ENCODE results near the gene STK4.

STK4 gene

GRCh38 chr20:44966030-44966961 is at the start of gene STK4:
STK4 (plus strand) TSS chr20:44966512; CDS start chr20:44966569, 57 bp downstream.
- DNase-seq (ENCODE audit: low read depth in 1 of 2, low spot score in 1 of 2) = peak; percentile 89 to 95

- no peak for DNase-seq (ENCODE audit: low read depth in 1 of 2, low spot score in 1 of 2)
These were observed 49.7 kb upstream of the STK4 start for GRCh38 chr20:44916586-44916985.

- no peak for DNase-seq (ENCODE audit: low read depth in 1 of 2, low spot score in 1 of 2)
These were observed 48.9 kb upstream of the STK4 start for GRCh38 chr20:44917399-44917798.

- DNase-seq (ENCODE audit: low read depth in 1 of 2, low spot score in 1 of 2) = no peak
These were observed 48.0 kb upstream of the STK4 start for GRCh38 chr20:44918342-44918741.

DNA sequence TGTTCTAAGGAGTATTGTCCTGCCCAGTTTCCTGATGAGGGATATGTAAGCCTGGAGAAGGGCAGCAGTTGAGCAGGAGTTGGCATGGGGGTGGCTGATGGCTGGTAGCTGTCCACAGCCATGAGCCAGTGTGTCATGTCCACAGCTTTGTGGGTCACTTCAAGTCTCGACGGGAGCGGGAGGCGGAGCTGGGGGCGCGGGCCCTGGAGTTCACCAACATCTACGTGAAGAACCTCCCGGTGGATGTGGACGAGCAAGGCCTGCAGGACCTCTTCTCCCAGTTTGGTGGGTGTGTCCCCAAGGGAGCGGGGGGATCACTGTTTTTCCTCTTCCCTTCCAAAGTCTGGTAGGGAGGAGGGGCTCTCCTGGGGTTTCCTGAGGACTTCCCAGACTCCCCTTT is 47.6 kb upstream of the STK4 start:
- no peak for DNase-seq (ENCODE audit: low read depth in 1 of 2, low spot score in 1 of 2)

DNA sequence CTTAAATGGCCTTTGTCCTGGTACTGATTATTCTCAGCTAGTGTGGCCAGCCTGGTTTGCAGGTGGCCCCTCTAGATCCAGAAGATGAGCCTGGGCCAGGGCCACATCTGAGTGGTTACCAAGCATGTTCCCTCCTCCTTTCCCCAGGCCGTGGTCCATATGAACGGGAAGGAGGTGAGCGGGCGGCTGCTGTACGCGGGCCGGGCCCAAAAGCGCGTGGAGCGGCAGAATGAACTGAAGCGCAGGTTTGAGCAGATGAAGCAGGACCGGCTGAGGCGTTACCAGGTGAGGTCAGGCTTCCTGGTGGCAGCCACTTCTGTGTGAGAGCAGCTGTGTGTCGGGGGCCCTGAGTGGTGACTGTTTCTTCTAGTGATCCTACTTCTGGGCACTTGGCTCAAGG is 44.9 kb upstream of the STK4 start:
- no peak for DNase-seq (ENCODE audit: low read depth in 1 of 2, low spot score in 1 of 2)

- DNase-seq (ENCODE audit: low read depth in 1 of 2, low spot score in 1 of 2) = no peak
These were observed 41.8 kb upstream of the STK4 start for GRCh38 chr20:44924541-44924940.

DNA sequence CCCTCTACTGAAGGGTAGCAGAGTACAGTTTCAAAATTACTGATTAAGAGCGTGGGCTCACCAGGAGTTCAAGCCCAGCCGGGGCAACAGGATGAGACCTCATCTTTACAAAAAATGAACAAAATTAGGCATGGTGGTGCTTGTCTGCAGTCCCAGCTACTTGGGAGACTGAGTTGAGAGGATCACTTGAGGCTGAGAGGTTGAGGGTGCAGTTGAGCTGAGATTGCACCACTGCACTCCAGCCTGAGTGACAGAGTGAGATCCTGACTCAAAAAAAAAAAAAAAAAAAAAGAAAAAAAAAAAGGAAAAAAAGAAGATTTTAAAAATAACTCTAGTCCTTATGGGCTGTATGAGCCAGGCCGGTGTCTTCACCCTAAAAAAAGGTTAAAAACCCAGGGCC is 37.7 kb upstream of the STK4 start:
- DNase-seq (ENCODE audit: low read depth in 1 of 2, low spot score in 1 of 2) = no peak

- DNase-seq (ENCODE audit: low read depth in 1 of 2, low spot score in 1 of 2) = no peak
These were observed 35.7 kb upstream of the STK4 start for GRCh38 chr20:44930517-44931168.

DNA sequence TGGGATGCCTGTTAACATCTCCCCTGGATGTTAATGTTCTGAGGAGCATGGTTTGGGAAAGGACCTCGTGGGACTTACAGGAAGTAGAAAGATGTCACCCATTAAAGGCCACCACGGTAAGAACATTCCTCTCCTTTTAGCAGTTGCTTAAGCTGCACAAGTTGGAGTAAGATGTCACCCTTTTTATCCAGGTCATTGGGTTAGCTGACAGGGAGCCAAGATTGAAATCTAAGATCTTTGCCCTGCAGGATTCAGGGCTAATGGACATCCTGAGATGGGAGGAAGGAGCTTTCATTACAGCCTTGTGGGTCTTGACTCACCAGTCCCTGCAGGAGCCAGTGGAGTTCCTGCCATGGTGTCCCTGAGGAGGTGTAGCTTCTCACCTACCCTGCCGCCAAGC is 34.4 kb upstream of the STK4 start:
- DNase-seq (ENCODE audit: low read depth in 1 of 2, low spot score in 1 of 2) = no peak

DNA sequence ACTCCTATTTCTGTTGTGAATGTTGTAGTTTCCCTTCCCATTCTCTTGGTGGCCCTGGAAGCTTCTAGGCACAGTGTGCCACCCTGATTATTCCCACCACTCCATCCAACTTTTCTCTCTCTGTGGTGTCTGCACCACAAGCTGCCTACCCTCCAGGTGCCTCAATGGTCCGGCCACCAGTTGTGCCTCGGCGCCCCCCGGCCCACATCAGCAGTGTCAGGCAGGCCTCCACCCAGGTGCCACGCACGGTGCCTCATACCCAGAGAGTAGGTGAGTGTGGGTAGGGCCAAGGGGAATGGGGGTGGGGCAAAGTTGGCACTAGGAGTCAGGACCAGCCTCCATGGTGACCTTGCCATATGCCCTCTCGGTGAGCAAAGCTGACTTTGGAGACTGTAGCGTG is 33.4 kb upstream of the STK4 start:
- no peak for DNase-seq (ENCODE audit: low read depth in 1 of 2, low spot score in 1 of 2)

- DNase-seq (ENCODE audit: low read depth in 1 of 2, low spot score in 1 of 2) = no peak
These were observed 29.8 kb upstream of the STK4 start for GRCh38 chr20:44936510-44936909.

GRCh38 chr20:44938637-44939036 is 27.7 kb upstream of the STK4 start:
- no peak for DNase-seq (ENCODE audit: low read depth in 1 of 2, low spot score in 1 of 2)

DNA sequence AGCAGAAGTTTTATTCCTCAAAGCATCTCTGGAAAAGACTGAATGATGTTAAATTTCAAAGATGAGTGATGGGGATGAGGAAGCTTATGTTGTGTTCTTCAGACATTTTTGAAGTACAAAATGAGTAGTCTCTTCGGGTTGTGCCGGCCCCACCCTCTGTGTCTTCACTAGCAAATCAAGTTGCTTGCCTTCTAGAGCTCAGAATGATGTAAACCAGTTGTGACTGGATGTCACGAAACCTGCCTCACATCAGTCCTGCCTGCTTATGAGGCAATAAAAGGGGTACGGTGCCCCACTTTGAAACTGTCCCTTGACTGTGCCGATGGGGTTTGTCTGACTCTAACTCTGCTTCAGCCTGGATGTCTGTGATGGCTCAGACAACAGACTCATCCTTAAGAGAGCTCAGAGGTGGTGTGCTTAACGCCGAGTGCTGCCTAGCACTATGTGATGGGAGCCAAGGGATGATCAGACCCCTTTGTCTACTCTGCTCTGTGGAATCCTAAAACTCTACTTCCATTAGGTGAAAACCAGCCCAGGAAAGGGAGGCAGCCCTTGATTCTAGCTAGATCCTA is 25.1 kb upstream of the STK4 start:
- DNase-seq (ENCODE audit: low read depth in 1 of 2, low spot score in 1 of 2) = no peak

DNA sequence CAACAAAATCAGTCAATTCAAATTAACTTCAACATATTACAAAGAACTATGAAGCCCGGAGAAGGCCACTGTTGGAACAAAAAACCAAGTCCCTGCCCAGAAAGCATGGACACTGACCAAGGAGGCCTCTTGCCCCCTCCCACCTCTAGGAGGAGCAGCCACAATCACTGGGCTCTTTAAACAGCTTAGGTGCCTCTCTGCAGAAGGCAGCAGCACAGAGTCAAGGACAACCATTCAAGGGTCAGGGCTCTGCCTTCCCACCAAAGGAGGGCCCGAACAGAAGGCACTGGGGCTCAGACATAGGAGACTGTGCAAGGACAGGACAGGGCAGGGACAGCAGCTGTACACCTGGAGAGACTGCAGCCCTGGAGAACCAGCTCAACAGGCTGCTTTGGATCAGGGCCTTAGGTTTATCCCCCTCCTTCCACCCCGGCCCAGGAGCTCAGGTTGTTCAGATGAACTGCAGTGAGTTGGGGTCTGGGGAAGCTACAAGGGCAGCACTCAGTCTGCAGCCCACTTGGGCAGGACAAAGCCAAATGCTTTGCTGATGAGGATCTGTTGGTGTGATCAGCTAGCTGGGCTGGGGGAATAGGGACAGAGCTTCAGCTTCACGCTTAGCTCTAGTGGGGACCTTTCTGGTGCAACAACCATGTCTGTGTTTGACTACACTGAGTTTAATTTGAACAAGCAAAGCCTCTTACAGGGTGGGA is 23.9 kb upstream of the STK4 start:
- no peak for DNase-seq (ENCODE audit: low read depth in 1 of 2, low spot score in 1 of 2)

DNA sequence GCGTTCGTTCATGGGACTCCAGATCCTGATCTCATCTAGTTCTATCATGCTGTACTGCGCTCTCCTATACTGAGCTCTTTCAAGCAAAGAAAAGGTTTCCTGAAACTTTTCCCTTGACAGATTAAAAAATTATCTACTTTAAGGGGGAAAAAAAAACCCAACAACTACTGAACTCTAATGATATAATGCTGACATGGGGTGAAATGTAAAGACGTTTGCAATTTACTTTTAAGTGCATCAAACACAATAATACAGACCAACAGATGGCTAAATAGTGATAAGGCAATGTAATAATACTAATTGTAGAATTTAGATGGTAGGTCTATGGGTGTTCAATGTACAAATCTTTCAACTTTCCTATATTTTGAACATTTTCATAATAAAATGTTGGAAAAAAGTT is 22.5 kb upstream of the STK4 start:
- DNase-seq (ENCODE audit: low read depth in 1 of 2, low spot score in 1 of 2) = no peak

- DNase-seq (ENCODE audit: low read depth in 1 of 2, low spot score in 1 of 2) = no peak
These were observed 21.1 kb upstream of the STK4 start for GRCh38 chr20:44945261-44945660.

GRCh38 chr20:44946271-44946852 is 19.9 kb upstream of the STK4 start:
- DNase-seq (ENCODE audit: low read depth in 1 of 2, low spot score in 1 of 2) = no peak

DNA sequence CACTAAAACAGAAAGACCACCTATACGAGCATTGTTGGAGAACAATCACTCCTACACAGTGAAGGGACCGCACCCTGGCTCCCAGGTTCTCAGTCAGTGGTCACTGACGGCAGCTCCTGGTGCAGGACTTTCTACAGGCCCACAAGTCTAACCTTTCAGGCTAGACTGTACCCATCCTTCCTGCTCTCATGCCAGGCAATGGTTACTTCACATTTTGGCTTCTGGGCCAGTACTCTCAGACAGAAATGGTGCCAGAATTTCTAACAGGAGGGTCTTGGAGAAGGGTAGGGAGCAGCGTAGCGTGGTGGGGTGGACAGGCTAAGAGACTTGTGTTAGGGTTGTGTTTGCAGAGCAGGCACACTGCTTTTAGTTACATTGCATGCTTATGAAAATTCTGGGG is 18.2 kb upstream of the STK4 start:
- no peak for DNase-seq (ENCODE audit: low read depth in 1 of 2, low spot score in 1 of 2)

- no peak for DNase-seq (ENCODE audit: low read depth in 1 of 2, low spot score in 1 of 2)
These were observed 17.8 kb upstream of the STK4 start for GRCh38 chr20:44948513-44948912.

DNA sequence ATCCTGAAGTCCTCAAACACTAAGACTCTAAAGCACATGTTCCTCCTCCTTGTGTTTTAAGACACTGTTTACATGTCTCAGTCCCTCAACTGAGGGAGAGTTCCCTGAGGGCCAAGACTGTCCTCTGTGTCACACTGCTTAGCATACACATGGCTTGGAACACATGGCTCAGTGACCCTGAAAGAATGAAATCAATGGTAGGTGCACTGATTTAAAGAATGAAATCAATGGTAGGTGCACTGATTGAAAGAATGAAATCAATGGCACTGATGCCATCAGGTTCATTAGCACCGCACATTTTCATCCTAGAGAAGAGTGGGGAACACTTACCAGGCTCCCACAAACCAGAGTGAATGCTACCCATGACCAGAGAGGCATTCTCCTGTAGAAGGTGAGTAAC is 15.9 kb upstream of the STK4 start:
- no peak for DNase-seq (ENCODE audit: low read depth in 1 of 2, low spot score in 1 of 2)

Measured in activated T-helper 1 cell treated with anti-CD3 and anti-CD28 coated beads, Interleukin-2, amount 50 U/mL, for 16 hours (primary cell).